ENCODE measurements around the gene DDX6.
"Not testable (repeated sequence)": the region's sequence is repeated elsewhere in the genome, so short reads cannot be mapped to it uniquely, and the experiment has no call there.

The DDX6 gene

GRCh38 chr11:118791111-118791960, at the start of gene DDX6:
Gene DDX6, minus strand, starts transcription at chr11:118791164. Its CDS starts 4,913 bp downstream, at chr11:118786251.
- peak; percentile 27 to 95 (median 86) for DNase-seq

- DNase-seq, result no peak
Observed at GRCh38 chr11:118838905-118839553, 48.1 kb upstream of the DDX6 start.

- no peak for DNase-seq
Observed at GRCh38 chr11:118837868-118838267, 46.9 kb upstream of the DDX6 start.

- DNase-seq, result peak in 1 of 56 donors; percentile 5
Observed at GRCh38 chr11:118834427-118835028, 43.6 kb upstream of the DDX6 start.

- DNase-seq, result no peak
Observed at GRCh38 chr11:118827118-118827517, 36.2 kb upstream of the DDX6 start.

- not testable (repeated sequence) for DNase-seq
Observed at GRCh38 chr11:118822936-118823510, 32.1 kb upstream of the DDX6 start.

- peak in 43 of 56 donors; percentile 2 to 83 (median 42) for DNase-seq
Observed at GRCh38 chr11:118820412-118821357, 29.7 kb upstream of the DDX6 start.

GRCh38 chr11:118820025-118820379, 29.0 kb upstream of the DDX6 start:
- DNase-seq, result not testable (repeated sequence)

- no peak for DNase-seq
Observed at GRCh38 chr11:118819334-118820024, 28.5 kb upstream of the DDX6 start.

GRCh38 chr11:118818130-118818529, 27.2 kb upstream of the DDX6 start:
- DNase-seq, result no peak

GRCh38 chr11:118813551-118813950, 22.6 kb upstream of the DDX6 start:
- no peak for DNase-seq

- DNase-seq, result no peak
Observed at GRCh38 chr11:118812485-118812884, 21.5 kb upstream of the DDX6 start.

- DNase-seq, result no peak
Observed at GRCh38 chr11:118807800-118808778, 17.1 kb upstream of the DDX6 start.

- DNase-seq, result no peak
Observed at GRCh38 chr11:118806400-118806799, 15.4 kb upstream of the DDX6 start.

GRCh38 chr11:118804094-118804493, 13.1 kb upstream of the DDX6 start:
- no peak for DNase-seq

GRCh38 chr11:118799372-118799771, 8.4 kb upstream of the DDX6 start:
- DNase-seq, result no peak

- no peak for DNase-seq
Observed at GRCh38 chr11:118797510-118797909, 6.5 kb upstream of the DDX6 start.

- DNase-seq, result peak in 47 of 56 donors; percentile 2 to 80 (median 40)
Observed at GRCh38 chr11:118792570-118793124, 1.7 kb upstream of the DDX6 start.

Data from nucleus accumbens (tissue), 56 donors.